Activated CD4-positive, CD25-positive, alpha-beta regulatory T cell (primary cell): ENCODE measurements around the gene SLC6A19.

Experiments used
- DNase-seq, 4 experiments: peaks; one replicate each; lab custom pipeline; 2025; lab: John Stamatoyannopoulos, UW

Gene SLC6A19

DNA sequence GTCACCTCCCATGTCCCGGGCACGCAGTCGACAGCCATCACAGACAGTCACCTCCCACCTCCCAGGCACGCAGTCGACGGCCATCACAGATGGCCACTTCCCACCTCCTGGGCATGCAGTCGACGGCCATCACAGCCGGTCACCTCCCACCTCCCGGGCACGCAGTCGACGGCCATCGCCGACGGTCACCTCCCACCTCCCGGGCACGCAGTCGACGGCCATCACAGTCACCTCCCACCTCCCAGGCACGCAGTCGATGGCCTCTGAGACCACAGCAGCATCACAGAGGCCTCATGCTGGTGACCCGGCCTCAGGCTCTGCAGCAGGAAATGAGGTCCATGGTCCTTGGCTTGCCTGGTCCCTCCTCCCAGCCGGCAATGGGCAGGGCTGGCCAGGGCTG lies 5.5 kb upstream of the SLC6A19 start:
- no peak for DNase-seq

DNA sequence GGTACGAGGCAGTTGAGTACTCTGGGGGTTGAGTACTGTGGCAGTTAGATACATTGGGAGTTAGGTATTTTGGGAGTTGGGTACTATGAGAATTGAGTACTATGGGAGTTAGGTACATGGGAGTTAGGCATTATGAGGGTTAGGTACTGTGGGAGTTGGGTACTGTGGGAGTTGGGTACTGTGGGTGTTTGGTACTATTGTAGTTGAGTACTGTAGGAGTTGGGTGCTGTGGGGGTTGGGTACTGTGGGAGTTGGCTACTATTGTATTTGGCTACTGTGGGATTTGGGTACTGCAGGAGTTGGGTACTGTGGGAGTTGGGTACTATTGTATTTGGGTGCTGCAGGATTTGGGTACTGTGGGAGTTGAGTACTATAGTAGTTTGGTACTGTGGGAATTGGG lies 4.8 kb upstream of the SLC6A19 start:
- no peak for DNase-seq

- no peak for DNase-seq
Measured at GRCh38 chr5:1197876-1198666, 3.3 kb upstream of the SLC6A19 start.

- DNase-seq, result no peak
Measured at GRCh38 chr5:1199340-1199648, 2.1 kb upstream of the SLC6A19 start.

DNA sequence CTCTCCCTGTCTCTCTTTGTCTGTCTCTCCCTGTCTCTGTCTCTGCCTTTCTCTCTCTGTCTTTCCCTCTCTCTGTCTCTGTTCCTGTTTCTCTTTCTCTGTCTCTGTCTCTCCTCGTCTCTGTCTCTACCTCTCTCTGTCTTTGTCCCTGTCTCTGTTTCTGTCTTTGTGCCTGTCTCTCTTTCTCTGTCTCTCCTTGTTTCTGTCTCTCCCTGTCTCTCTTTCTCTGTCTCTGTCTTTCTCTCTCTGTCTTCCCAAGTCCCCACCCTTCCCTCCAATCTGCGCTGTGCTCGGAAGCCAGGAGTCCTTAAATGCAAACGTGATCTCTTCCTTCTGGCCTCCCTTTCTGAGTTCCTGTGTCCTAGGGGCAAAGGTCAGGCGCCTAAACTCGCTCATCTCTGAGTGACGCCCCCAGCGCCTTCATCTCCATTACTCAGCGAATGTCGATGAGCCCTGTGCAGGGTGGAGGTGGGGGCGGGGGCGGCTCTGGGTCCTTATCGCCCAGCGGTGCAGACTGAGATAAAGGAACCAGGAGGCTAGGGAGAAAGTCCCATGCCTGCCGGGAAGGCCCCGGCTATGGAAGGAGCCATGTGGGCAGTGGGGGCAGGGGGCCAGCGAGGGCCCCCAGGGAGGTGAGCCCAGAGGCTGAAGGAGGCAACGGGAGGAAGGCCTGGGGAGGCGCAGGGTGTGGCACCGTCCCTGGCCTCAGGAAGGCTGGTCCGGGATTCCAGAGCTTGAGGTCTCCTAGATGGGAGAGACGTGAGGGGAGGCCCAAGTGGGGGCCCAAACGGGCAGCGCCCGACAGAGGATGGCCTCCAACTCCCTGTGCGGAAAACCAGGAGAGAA lies 1.5 kb upstream of the SLC6A19 start:
- no peak for DNase-seq

DNA sequence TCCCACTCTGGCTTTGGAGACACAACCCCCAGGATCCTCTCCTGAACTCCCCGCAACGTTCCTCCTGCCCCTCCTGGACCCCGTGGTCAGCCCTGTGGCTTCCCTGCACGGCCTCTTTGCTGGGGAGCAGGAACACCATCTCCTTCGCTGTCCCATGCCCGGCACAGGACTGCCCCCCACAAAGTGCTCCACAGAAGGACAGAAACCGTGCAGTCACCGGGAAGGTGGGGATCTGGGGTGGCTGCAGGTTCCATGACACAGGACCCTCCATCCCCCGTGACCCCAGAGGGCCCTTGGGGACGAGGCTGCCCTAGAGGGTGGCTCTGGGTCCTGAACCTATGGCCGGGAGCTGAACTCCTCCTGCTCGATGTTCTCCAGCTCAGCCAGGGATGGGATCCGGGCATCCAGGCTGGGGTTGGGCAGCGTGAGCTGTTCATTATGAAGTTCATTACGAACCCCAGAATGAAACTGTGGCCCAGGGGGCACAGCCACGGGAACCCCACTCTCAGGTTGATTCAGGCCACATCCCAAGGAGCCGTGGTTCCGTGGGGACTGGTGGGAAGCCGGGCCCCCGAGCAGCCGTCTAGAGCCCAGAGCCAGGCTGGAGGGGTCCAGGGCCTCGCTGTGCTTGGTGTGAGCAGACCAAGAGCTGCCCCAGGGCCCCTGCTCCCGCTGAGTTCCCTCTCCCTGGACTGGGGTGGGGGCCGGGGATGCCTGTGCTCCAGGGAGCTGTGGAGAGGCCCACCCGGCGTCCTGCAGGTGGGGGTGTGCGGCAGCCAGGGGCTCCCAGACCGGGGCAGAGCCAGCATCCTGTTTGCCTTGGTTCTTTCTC lies 684 bp upstream of the SLC6A19 start:
- DNase-seq, result no peak

DNA sequence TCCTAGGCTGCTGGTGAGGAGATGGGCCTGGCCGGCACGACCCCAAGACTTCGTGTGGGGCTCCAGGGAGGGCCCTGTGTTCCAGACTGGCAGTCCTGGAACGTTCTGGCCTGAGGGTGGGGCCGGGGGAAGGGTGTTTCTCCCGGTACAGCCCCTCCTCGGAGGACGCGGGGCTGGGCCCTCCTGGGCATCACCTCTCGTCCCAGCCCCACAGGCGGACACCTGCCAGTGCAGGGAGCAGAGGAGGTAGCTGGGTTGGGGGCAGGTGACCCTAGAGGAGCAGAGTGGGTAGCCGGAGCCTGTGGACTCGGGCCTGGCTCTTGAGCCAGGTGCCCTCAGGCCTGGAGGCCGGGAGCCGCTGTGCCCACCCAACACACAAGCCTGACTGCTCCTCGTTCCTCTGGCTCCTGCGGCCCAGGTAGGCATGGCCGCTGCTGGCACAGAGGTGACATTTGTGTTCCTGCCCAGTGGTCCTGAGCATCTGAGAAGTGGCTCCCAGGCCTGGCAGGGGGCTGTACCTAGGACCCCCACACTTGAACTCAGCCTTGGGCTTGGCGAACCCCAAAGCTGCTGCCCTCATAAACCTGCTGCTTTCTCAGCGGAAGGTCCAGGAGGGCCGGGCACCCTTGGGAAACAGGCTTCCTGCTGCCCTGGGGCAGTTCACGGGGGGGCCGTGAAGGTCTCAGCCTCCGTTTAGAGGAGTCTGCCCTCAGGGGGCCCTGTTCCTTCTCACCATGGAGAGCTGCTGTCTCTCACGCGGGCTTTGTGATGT lies 817 bp downstream of the SLC6A19 start:
- no peak for DNase-seq

DNA sequence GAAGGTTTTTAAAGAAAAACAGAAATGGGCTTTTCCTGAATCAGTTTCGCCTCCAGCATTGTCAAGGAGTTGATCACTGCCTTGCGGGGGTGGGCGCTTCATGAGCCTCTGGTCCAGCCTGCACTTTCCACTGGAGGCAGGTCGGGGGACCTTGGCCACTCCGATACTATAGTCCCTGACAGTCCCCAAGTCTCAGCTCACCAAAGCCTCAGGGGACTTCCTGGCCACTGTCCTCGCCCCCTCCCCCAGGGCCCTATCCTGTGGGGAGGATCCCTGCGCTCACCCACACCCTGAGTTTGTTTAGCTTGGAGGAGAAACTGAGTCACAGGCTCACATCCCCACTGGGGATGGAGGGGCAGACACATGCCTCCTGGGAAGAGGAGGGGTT lies 1.4 kb downstream of the SLC6A19 start:
- no peak for DNase-seq

DNA sequence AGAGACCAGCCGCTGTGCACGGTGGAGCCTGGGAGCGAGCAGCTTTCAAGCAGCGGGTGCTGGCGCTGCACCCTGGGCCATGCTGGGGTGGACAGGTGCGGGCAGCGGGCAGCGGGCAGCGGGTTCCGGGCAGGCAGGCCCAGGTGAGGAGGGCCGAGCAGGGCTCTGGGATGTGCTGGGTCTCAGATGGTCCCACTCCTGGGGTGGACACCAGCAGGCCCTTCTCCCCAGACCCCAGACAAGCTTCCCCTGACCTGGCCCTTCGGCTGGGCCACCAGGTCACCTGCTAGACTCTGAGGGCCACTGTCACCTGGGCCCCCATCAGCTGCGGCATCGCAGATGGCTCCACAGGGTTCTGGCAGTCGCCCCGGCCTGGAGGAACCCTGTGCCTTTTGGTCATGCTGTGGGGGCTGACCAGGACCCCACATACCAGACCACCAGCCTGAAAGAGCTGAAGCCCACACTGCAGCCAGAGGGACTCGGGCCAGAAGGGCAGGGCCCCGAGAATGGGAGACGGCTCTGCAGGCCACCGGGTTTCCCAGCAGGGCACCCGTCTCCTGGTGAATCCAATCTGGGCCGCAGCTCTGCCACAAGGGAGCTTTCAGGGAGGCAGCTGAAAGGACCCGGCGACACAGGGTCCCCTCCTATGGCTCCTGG lies 2.0 kb downstream of the SLC6A19 start:
- DNase-seq, result no peak

DNA sequence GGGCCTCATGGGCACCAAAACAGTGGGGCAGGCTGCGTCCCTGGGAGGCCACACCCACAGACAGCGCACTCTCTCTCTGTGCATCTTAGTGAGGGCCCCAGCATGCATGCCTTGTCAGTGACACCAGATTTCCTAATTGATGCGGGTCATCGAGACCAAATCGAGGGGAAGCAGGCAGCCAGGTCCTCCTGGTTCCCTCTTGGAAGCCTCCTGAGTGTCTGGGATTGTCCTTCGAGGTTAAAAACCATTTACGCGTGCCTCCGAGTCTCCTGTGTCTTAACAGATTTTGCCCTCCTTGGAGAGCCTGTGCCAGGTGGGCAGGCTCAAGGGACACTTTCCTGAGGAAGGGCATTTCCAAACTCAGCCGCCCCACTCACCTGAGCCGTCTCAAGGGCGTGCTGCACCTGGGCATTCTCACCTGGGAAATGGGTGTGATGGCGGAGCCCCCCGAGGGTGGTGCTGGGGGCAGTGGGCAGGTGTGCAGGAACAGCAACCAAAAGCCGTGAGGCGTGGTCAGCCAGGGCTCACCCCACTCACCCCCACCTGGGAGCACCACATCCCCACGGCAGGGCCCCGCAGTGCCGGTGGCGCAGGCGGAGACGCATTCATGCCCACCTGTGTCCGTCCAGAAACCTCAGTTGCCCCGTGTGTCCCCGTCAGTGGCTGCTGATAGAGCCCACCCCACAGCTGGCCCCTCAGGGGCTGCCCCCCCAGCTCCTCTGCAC lies 2.7 kb downstream of the SLC6A19 start:
- no peak for DNase-seq

GRCh38 chr5:1204693-1205242 lies 3.4 kb downstream of the SLC6A19 start:
- DNase-seq, result no peak

GRCh38 chr5:1205255-1206180 lies 4.1 kb downstream of the SLC6A19 start:
- no peak for DNase-seq

DNA sequence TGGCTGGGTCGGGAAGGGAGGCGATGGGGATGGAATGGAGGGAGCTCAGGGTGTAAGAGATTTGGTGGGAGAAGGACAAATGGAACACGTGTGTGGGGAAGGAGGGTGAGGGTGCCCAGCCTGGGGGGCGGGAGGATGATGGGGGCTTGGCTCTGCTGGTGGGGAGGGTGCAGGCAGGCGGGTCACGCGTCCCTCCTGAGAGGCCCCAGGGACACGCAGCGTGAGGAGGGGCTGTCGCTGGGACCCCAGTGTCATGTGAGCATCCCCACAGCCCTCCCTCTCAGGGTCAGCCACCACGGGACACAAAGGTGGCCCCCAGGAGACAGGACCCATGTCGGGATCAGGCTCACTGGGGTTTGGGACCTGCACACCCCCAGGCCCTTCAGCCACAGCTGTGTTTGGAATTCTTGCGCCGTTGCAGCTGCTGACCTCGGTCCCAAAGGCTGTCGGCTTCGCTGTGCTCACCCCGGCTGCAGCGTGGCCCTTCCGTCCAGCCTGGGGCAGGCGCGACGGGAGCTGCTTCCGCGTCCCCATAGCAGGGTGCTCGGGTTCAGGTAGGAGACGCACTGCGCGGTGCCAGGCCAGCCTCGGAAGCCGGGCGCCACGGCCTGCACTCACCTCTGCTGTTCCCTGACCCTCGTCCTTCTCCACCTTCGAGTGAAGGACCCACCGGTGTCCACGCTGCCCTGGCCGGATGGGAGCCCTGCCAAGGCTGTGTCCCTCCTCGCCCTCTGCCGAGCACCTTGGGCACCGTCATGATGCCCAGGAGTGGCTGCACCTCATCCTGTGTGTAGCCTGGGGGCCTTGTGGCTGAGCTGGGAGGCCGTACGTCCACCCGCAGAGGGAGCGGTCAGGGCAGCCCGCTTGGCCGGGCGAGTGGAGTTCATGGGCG lies 5.4 kb downstream of the SLC6A19 start:
- DNase-seq, result no peak

DNA sequence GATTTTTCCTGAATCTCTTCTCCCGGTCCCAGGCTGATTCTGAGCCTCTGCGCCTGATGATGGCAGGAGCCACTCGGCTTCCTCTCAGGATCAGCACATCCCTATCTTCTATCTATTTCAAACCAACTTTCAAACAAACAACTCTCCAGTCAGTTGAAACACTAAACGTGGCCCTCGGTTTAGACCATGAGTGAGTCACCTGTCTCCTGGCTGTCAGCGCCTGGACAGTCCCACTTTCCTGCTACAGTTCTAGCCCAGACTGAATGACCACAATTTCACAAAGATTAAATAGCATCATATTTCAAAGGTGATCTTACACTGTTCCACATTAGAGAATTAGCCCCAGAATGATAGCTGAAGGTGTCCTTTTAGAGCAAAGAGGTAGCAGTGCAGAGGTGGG lies 6.2 kb downstream of the SLC6A19 start:
- no peak for DNase-seq

DNA sequence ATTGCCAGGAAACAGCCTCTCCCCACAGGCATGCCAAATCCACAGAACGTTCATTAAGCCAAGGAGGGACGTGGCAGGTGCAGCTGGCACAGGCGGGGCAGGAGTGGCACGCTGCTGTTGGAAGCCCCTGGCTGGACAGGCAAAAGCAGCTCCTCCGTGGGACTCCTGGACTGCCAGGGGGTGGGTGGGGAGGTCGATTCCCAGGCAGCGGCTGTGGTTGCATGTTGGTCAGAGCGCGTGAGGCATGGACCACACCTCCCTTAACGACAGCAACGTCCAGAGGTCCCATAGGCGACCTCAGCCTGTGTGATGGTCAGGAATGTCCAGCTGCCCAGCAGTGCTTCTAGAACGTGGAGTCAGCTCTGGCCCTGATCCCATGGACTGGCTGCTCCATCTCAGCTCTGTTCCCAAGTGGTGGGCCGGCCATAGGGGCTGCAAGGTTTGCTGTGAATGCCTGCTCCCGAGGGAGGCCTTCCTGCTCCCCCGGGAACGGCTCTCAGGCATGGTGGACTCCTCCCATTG lies 6.9 kb downstream of the SLC6A19 start:
- no peak for DNase-seq

DNA sequence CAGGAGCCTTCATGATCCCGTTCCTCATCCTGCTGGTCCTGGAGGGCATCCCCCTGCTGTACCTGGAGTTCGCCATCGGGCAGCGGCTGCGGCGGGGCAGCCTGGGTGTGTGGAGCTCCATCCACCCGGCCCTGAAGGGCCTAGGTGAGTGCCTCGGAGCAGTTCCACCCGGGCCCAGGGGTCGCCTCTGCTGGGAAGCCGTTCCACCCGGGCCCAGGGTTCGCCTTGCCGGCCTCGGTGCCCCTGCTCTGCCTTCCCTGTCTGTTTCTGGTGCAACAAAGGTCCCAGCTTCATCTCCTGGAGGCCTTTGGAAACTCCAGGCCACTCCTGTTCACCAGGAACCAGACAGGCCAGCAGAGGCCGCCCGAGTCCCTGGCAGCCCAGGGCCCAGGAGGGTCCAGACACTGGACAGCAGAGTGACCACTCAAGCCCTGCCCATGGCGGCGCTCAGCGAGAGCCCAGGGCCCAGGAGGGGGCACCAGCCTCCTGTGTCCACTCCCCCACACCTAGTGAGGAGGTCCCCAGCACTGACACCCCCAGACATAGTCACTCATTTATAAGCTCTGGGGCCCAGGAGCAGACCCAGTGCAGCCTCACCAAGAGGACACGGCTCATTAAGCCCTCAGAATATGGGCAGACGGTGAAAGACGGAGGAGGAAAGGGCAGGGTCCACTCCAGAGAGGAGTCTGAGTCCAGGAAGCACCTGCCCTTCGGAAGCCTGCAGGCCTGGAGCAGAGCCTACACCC lies 7.5 kb downstream of the SLC6A19 start:
- DNase-seq, result no peak

DNA sequence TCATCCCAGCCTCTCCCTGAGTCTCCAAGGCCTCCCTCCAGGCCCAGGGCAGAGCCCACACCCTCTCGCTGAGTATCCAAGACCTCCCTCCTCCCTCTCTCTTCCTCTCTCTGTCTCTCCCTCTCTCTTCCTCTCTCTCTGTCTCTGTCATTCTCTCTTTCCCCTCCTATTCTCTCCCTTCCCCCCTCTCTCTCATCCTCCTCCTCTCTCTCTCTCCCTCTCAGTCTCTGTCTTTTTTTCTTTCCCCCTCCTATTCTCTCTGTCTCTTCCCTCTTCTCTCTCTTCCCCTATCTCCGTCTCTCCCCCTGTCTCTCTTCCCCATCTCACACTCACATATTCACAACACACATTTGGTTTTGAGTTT lies 8.1 kb downstream of the SLC6A19 start:
- no peak for DNase-seq
